ENCODE measurements around the gene GRIN3B.

DNA sequence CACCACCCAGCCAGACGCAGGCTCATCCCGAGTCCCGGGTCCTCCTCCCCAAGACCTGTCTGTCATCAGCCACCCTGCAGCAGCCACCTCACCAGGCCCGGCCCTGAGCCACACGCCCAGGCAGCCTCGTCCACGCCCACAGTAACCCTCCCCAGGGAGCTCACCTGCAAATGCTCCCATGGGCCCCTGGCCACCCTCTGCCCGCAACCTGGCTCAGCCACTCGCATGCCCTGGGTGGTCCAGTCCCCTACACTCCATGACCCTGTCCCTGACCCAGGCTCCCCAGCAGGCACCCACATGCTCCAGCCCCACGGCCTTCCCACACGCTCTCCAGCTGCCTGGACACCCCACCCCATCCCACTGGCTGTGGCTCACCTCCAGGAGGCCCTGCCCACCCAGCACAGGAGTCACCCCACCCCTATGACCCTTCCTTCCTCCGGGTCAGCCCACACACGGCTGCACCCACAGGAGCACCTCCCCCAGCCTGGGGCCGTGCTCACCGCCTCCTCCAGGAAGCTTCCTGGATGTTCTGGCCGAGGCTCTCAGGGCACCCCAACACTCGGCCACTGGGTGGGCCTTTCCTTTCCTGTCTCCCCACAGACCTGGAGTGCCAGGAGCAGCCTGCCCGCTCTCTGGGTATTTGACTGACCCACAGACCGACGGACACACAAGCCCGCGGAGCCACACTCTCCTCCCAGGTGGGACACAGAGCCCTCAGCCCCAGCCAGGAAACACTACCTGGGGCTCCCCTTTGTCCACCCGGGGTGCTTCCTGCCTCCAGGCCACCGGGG, 17.1 kb downstream of the GRIN3B start:
- TF ChIP-seq, protein P1, sequence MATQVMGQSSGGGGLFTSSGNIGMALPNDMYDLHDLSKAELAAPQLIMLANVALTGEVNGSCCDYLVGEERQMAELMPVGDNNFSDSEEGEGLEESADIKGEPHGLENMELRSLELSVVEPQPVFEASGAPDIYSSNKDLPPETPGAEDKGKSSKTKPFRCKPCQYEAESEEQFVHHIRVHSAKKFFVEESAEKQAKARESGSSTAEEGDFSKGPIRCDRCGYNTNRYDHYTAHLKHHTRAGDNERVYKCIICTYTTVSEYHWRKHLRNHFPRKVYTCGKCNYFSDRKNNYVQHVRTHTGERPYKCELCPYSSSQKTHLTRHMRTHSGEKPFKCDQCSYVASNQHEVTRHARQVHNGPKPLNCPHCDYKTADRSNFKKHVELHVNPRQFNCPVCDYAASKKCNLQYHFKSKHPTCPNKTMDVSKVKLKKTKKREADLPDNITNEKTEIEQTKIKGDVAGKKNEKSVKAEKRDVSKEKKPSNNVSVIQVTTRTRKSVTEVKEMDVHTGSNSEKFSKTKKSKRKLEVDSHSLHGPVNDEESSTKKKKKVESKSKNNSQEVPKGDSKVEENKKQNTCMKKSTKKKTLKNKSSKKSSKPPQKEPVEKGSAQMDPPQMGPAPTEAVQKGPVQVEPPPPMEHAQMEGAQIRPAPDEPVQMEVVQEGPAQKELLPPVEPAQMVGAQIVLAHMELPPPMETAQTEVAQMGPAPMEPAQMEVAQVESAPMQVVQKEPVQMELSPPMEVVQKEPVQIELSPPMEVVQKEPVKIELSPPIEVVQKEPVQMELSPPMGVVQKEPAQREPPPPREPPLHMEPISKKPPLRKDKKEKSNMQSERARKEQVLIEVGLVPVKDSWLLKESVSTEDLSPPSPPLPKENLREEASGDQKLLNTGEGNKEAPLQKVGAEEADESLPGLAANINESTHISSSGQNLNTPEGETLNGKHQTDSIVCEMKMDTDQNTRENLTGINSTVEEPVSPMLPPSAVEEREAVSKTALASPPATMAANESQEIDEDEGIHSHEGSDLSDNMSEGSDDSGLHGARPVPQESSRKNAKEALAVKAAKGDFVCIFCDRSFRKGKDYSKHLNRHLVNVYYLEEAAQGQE (IDR thresholded peaks at IDR 0.05; ENCODE audit: insufficient read depth in 1 of 2, low read depth in 2 of 2, low read length in 2 of 2), result no peak
- TF ChIP-seq TAF1 (IDR thresholded peaks at IDR 0.05; ENCODE audit: borderline replicate concordance, insufficient read depth, low read length) (no peak), POLR2AphosphoS5 (IDR thresholded peaks at IDR 0.05; ENCODE audit: low read depth, low read length) (no peak), FOXP2 (optimal IDR thresholded peaks at IDR 0.05; ENCODE audit: borderline replicate concordance, extremely low read depth, extremely low read length, insufficient read depth) (no peak)
